HG02884 (cell line): Measurements from ENCODE around the gene ACTL7B.
"Not testable (repeated sequence)": the region's sequence is repeated elsewhere in the genome, so short reads cannot be mapped to it uniquely, and the experiment has no call there.

Experiments
- ATAC-seq: cut with Tn5 transposase; IDR thresholded peaks from one replicate; pipeline ENCODE4 v1.9.1; 2021; ENCODE audit warnings: mild to moderate bottlenecking, moderate library complexity; ENCODE audit not compliant: unreplicated experiment

The ACTL7B gene

GRCh38 chr9:108869092-108869725 lies 13.4 kb upstream of the ACTL7B start:
- no peak for ATAC-seq

GRCh38 chr9:108867829-108868228 lies 12.0 kb upstream of the ACTL7B start:
- ATAC-seq, result no peak

- ATAC-seq, result no peak
Measured at GRCh38 chr9:108867116-108867515, 11.3 kb upstream of the ACTL7B start.

- no peak for ATAC-seq
Measured at GRCh38 chr9:108866001-108866420, 10.2 kb upstream of the ACTL7B start.

GRCh38 chr9:108865037-108865436 lies 9.3 kb upstream of the ACTL7B start:
- no peak for ATAC-seq

- ATAC-seq, result no peak
Measured at GRCh38 chr9:108864446-108864845, 8.7 kb upstream of the ACTL7B start.

- ATAC-seq, result no peak
Measured at GRCh38 chr9:108863891-108864290, 8.1 kb upstream of the ACTL7B start.

GRCh38 chr9:108861997-108862396 lies 6.2 kb upstream of the ACTL7B start, which contains the start of gene ACTL7A:
ACTL7A (plus strand) TSS chr9:108862266; CDS start chr9:108862323, 57 bp downstream.
- ATAC-seq, result no peak

- no peak for ATAC-seq
Measured at GRCh38 chr9:108861464-108861863, 5.7 kb upstream of the ACTL7B start.

- no peak for ATAC-seq
Measured at GRCh38 chr9:108860764-108861163, 5.0 kb upstream of the ACTL7B start.

GRCh38 chr9:108860354-108860753 lies 4.6 kb upstream of the ACTL7B start:
- no peak for ATAC-seq

GRCh38 chr9:108859459-108860114 lies 3.8 kb upstream of the ACTL7B start:
- no peak for ATAC-seq

- ATAC-seq, result no peak
Measured at GRCh38 chr9:108857572-108857971, 1.8 kb upstream of the ACTL7B start.

- ATAC-seq, result no peak
Measured at GRCh38 chr9:108855529-108855886, 278 bp downstream of the ACTL7B start.

- no peak for ATAC-seq
Measured at GRCh38 chr9:108854641-108855528, 901 bp downstream of the ACTL7B start.

GRCh38 chr9:108854094-108854493 lies 1.7 kb downstream of the ACTL7B start:
- no peak for ATAC-seq

GRCh38 chr9:108852079-108852478 lies 3.7 kb downstream of the ACTL7B start:
- ATAC-seq, result no peak

- no peak for ATAC-seq
Measured at GRCh38 chr9:108851138-108851537, 4.6 kb downstream of the ACTL7B start.

GRCh38 chr9:108850293-108850897 lies 5.4 kb downstream of the ACTL7B start:
- no peak for ATAC-seq

GRCh38 chr9:108848296-108848695 lies 7.5 kb downstream of the ACTL7B start:
- not testable (repeated sequence) for ATAC-seq

- no peak for ATAC-seq
Measured at GRCh38 chr9:108845947-108846346, 9.8 kb downstream of the ACTL7B start.
